Uterus (tissue), 4 donors: ENCODE results near the gene CADM2. TPM values are rescaled to one million over a fixed set of nuclear protein-coding genes. Genes with fewer than 3 reads are reported as not detected.
"Not testable (repeated sequence)": the region's sequence is repeated elsewhere in the genome, so short reads cannot be mapped to it uniquely, and the experiment has no call there.

Experiments used
- DNase-seq, 2 donors: peaks; one replicate each; pipeline ENCODE4 v3.0.0-alpha.2; 2019 to 2020
- H3K27ac ChIP-seq, 2 donors: fragments of 200-600 bp; sonication (generic); 1 replicate in 1 of 2; 2 replicates in 1 of 2; pipeline ENCODE4 v1.5.1; 2016 to 2018
- H3K27me3 ChIP-seq, 2 donors: fragments of 200-600 bp; sonication (generic); one replicate each; pipeline ENCODE4 v1.5.1; 2018 to 2019; ENCODE audit warnings: control low read depth in 1 of 2
- H3K36me3 ChIP-seq, 2 donors: fragments of 200-600 bp; sonication (generic); one replicate each; pipeline ENCODE4 v1.5.1; 2019; ENCODE audit warnings: control low read depth in 1 of 2
- H3K4me1 ChIP-seq, 2 donors: fragments of 200-600 bp; sonication (generic); one replicate each; pipeline ENCODE4 v1.5.1; 2018 to 2019; ENCODE audit warnings: control low read depth in 1 of 2
- H3K4me3 ChIP-seq, 2 donors: fragments of 200-600 bp; sonication (generic); 1 replicate in 1 of 2; 2 replicates in 1 of 2; pipeline ENCODE4 v1.5.1; 2018 to 2019; ENCODE audit warnings: mild to moderate bottlenecking in 1 of 2
- H3K9me3 ChIP-seq, 2 donors: fragments of 200-600 bp; sonication (generic); one replicate each; pipeline ENCODE4 v1.5.1; 2019; ENCODE audit warnings: control low read depth in 1 of 2
- POLR2A ChIP-seq, 2 donors: fragments of 450-650 bp; IDR thresholded peaks; one replicate each; pipeline ENCODE4 v1.6.1; 2016; ENCODE audit warnings: antibody characterized with exemption in 2 of 2, mild to moderate bottlenecking in 1 of 2, moderate library complexity in 1 of 2
- intact Hi-C: fragments of 100-400 bp; cut with DNase I; formaldehyde crosslinking; loops from one replicate; pipeline ENCODE4 v1.15.1; 2023; ENCODE audit warnings: low total_unique reads
- total RNA-seq, 4 donors: library from RNA; depleted of rRNA in 3 of 4; stranded (reverse); fragments of >200 nt in 3 of 4; gene quantifications; one replicate each; pipeline versions ENCODE4 v1.1.0 to v1.2.4, GENCODE V29; 2014 to 2023
- TF ChIP-seq, protein P1 (sequence below), 4 experiments: fragments of 200-600 bp in 2 of 4; fragments of 450-650 bp in 2 of 4; sonication (generic) in 2 of 4; IDR thresholded peaks; one replicate each; pipeline ENCODE4 v1.5.1; 2016 to 2019; ENCODE audit warnings: antibody characterized with exemption in 4 of 4, mild to moderate bottlenecking in 2 of 4, moderate library complexity in 1 of 4
- donor health status: DM: yes; HTN: yes; CAD: no.

CADM2 gene
- total RNA-seq, 4 donors from 2014 or later, result 0.29 to 6.6 (median 0.85) TPM; not detected in 1

DNA sequence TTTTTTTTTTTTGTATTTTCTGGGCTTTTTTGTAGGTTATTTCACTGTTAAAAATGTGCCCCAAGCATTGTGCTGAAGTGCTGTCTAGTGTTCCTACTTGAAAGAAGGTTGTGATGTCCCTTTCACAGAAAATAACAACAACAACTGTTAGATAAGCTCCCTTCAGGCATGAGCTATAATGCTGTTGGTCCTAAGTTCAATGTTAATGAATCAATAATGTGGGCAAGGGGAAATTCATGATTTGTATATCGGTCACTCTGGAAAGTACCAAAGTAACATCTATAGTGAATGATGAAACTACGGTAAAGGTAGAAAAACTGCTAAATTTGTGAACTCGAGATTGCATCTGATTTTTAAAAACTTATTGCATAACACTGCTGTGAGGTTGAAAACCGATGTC lies 539.4 kb downstream of the CADM2 start:
- no peaks in the 10 kb centered on the region for H3K9me3 ChIP-seq
- H3K27me3 ChIP-seq, result no peaks in the 10 kb centered on the region
- DNase-seq, result no peak
- H3K27ac ChIP-seq, result no peak overlapping the region
- no peaks in the 10 kb centered on the region for H3K36me3 ChIP-seq
- no peak overlapping the region for H3K4me3 ChIP-seq
- intact Hi-C loops, result no loop called here
- TF ChIP-seq POLR2A (IDR thresholded peaks at IDR 0.05), result no peak
- TF ChIP-seq, protein P1, sequence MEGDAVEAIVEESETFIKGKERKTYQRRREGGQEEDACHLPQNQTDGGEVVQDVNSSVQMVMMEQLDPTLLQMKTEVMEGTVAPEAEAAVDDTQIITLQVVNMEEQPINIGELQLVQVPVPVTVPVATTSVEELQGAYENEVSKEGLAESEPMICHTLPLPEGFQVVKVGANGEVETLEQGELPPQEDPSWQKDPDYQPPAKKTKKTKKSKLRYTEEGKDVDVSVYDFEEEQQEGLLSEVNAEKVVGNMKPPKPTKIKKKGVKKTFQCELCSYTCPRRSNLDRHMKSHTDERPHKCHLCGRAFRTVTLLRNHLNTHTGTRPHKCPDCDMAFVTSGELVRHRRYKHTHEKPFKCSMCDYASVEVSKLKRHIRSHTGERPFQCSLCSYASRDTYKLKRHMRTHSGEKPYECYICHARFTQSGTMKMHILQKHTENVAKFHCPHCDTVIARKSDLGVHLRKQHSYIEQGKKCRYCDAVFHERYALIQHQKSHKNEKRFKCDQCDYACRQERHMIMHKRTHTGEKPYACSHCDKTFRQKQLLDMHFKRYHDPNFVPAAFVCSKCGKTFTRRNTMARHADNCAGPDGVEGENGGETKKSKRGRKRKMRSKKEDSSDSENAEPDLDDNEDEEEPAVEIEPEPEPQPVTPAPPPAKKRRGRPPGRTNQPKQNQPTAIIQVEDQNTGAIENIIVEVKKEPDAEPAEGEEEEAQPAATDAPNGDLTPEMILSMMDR (IDR thresholded peaks at IDR 0.05), result no peak
- no peaks in the 10 kb centered on the region for H3K4me1 ChIP-seq

DNA sequence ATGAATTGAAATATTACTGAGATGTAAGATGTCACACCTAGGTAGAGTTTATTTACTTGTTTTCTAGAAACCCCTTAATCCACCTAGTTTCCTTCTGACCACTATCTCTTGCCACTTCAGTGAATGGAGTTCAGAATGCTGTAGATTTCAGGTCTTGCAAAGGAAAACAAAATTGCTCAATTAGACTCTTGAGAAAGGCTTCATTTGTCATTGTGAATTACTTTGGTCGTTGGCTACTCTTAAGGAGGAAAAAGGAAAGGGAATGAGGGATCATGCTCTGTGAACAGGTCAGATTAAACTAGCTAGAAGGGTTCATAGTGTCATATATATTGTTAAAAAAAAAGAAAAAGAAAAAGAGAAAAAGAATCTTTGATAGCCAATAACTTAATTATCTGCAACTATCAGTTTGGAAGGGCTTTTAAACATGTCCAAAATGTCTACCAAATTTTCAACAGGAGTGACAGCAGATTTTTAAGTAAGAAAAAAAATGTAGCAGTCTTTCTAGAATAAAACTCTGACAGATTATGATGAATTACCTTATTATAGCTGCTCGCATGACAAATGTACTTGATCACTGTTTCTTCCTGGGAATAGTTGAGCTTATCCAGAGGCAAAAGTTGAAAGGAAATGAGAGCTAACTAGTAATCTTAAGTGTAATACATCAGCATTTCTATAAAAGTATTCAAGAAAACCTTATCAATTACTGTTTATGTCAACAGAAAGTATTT lies 543.5 kb downstream of the CADM2 start:
- Histone ChIP-seq H3K27ac (no peak overlapping the region), H3K4me1 (no peaks in the 10 kb centered on the region), H3K9me3 (no peaks in the 10 kb centered on the region), H3K4me3 (no peak overlapping the region), H3K36me3 (no peaks in the 10 kb centered on the region), H3K27me3 (no peaks in the 10 kb centered on the region)
- no peak for DNase-seq
- intact Hi-C loops, result no loop called here
- TF ChIP-seq POLR2A (IDR thresholded peaks at IDR 0.05), result no peak
- TF ChIP-seq, protein P1 (IDR thresholded peaks at IDR 0.05), result no peak

DNA sequence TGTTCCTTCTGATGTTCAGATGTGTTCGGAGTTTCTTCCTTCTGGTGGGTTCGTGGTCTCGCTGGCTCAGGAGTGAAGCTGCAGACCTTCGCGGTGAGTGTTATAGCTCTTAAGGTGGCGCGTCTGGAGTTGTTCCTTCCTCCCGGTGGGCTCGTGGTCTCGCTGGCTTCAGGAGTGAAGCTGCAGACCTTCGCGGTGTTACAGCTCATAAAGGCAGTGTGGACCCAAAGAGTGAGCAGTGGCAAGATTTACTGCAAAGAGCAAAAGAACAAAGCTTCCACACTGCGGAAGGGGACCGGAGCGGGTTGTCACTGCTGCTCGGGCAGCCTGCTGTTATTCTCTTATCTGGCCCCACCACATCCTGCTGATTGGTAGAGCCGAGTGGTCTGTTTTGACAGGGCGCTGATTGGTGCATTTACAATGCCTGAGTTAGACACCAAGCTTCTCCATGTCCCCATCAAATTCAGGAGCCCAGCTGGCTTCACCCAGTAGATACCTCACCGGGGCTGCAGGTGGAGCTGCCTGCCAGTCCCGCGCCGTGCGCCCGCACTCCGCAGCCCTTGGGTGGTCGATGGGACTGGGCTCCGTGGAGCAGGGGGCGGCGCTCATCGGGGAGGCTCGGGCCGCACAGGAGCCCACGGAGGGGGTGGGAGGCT lies 545.5 kb downstream of the CADM2 start:
- H3K9me3 ChIP-seq, intact Hi-C loops, DNase-seq, H3K36me3 ChIP-seq, H3K4me1 ChIP-seq, H3K27ac ChIP-seq, H3K4me3 ChIP-seq, H3K27me3 ChIP-seq: not testable (repeated sequence)

DNA sequence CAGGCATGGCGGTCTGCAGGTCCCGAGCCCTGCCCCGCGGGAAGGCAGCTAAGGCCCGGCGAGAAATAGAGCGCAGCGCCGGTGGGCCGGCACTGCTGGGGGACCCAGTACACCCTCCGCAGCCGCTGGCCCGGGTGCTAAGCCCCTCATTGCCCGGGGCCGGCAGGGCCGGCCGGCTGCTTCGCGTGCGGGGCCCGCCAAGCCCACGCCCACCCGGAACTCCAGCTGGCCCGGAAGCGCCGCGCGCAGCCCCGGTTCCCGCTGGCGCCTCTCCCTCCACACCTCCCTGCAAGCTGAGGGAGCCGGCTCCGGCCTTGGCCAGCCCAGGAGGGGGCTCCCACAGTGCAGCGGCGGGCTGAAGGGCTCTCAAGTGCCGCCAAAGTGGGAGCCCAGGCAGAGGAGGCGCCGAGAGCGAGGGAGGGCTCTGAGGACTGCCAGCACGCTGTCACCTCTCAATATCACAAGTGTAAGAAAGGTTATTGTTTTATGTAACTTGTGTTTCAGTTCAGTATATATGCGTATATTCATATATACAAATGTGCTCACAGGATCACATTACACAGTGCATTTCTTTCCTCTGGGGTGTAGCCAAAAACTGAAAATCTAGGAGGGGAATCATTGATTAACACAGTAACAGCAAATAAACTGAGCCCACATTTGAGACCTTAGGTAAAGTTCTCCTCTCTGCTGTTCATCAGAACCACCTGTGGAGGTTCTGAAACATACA lies 546.2 kb downstream of the CADM2 start:
- H3K27ac ChIP-seq, DNase-seq, H3K36me3 ChIP-seq, H3K27me3 ChIP-seq, H3K9me3 ChIP-seq, intact Hi-C loops, H3K4me1 ChIP-seq, H3K4me3 ChIP-seq: not testable (repeated sequence)

DNA sequence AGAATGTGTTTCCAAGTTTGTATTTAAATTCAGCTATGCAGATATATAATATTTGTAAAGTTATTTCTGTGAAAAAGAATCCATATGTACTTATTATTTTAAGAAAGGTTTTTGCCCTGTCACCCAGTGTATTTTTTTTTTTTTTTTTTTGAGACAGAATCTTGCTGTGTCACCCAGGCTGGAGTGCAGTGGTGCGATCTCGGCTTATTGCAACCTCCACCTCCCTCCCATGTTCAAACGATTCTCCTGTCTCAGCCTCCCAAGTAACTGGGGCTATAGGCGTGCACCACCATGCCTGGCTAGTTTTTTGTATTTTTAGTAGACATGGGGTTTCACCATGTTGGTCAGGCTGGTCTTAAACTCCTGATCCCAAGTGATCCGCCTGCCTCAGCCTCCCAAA lies 548.3 kb downstream of the CADM2 start:
- DNase-seq, H3K4me3 ChIP-seq, intact Hi-C loops: not testable (repeated sequence)

DNA sequence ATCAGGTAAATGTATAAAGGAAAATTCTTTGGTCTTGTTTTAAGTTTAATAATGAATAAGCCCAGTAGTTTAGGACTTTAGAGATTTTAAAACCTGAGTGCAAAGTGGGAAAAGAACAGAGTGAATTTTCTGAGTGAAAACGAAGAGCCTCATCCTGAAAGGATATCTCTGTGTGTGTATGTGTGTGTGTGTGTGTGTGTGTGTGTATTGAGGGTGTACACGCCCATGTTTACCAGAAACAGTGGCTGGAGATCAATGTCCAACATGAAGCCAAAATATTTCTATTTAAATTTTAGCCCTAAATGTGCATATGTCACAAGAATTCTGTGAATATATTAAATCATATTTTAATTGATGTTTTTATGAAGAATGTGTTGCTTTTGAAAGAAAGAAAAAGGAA lies 549.9 kb downstream of the CADM2 start:
- H3K4me1 ChIP-seq, result no peaks in the 10 kb centered on the region
- DNase-seq, result no peak
- H3K4me3 ChIP-seq, result no peak overlapping the region
- no peaks in the 10 kb centered on the region for H3K36me3 ChIP-seq
- no peak overlapping the region for H3K27ac ChIP-seq
- intact Hi-C loops, result no loop called here
- H3K9me3 ChIP-seq, result no peaks in the 10 kb centered on the region
- no peak for TF ChIP-seq POLR2A (IDR thresholded peaks at IDR 0.05)
- TF ChIP-seq, protein P1 (IDR thresholded peaks at IDR 0.05), result no peak
- H3K27me3 ChIP-seq, result no peaks in the 10 kb centered on the region

More for the DNA sequence above, 548.3 kb downstream of the CADM2 start:
- H3K27ac ChIP-seq, H3K9me3 ChIP-seq, H3K4me1 ChIP-seq, H3K27me3 ChIP-seq, H3K36me3 ChIP-seq: not testable (repeated sequence)
